Activated CD4-positive, alpha-beta T cell treated with anti-CD3 and anti-CD28 coated beads, Interleukin-2, Interleukin-4, amounts not matched to agents 100 ng/mL and 50 ng/mL, durations not matched to agents 16 hours and 8 hours (primary cell): ENCODE data around the gene IL12RB2.
"Not testable (repeated sequence)": the region's sequence is repeated elsewhere in the genome, so short reads cannot be mapped to it uniquely, and the experiment has no call there.

ENCODE experiments used
- DNase-seq: peaks from one replicate; pipeline ENCODE4 v3.0.0-alpha.2; 2020; ENCODE audit warnings: low spot score

Gene IL12RB2

DNA sequence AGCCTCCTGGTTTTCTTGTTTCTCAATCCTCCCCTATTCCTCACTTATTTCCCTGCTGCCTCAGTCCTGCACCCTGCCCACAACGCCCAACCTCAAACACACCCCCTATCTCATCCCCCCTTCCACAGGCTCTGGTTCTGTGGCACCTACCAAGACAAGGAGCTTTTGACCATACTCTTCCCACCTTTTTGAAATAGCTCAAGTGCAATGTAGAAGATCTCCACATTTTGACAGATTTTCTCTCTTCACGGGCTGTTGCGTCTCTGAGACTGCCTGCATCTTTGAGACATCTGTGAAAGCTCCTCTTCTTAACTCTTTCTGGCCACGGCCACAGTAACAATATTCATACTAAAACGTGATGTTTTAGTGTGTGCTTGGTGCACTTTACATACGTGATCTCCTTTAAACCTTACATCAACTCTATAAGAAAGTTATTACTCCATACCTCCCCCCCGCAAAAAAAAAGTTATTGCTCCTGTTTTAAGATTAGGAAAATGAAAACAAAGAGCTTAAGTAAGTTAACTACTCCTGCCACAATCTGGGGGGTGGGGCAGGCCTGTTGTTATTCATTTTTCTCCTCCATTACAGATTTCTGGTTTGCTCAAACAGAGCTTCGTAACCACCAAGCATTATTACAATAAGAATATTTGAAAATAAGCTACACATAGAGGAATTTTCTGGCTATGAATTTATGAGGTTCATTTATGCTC, 124.4 kb downstream of the IL12RB2 start:
- DNase-seq = no peak

DNA sequence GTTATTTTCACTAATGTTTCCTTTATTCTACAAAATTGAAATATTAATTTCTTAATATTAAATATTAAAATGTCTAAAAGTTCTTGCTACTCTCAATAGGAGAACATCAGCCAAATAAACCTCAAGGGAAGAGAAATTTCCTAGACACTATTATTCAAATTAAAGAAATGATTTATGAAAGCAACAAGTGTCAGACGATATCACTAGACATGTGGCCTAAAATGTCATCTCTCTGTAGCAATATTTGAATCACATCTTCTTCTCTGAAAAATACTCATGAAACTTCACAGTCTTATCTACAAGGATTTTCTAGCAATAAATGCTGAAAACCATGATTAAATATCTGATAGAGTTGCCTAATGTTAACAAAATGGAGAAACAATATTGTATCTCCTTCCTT, 125.1 kb downstream of the IL12RB2 start:
- DNase-seq = no peak

DNA sequence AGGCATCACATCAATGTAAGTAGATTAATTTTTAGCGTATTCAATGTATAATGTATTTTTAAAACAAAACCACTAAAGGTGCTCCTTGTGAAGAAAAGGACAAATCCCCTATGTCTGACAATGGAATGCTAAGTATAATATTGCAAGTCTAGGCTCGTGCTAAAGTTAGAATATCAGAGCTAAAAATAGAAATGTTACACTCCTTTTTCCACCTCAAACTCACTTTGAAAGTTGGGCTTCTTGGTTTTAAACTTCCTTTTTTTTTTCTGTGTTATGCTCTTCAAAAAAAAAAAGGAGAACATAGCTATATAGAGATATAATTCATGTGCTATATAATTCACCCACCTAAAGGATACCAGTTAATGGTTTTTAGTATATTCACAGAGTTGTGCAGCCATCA, 126.2 kb downstream of the IL12RB2 start:
- no peak for DNase-seq

DNA sequence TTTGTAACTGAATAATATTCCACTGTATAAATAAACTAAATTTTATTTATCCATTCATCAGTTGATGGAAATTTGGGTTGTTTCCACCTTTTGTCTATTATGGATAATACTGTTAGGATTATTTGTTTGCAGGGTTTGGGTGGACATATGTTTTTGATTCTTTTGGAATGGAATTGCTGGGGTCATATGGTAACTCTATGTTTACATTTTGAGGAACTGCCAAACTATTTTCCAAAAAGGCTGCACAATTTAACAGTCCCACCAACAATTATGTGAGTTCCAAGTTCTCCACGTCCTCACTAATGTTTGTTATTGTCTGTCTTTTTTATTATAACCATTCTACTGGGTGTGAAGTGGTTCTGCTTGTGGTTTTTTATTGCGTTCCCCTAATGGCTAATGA, 126.8 kb downstream of the IL12RB2 start:
- no peak for DNase-seq

DNA sequence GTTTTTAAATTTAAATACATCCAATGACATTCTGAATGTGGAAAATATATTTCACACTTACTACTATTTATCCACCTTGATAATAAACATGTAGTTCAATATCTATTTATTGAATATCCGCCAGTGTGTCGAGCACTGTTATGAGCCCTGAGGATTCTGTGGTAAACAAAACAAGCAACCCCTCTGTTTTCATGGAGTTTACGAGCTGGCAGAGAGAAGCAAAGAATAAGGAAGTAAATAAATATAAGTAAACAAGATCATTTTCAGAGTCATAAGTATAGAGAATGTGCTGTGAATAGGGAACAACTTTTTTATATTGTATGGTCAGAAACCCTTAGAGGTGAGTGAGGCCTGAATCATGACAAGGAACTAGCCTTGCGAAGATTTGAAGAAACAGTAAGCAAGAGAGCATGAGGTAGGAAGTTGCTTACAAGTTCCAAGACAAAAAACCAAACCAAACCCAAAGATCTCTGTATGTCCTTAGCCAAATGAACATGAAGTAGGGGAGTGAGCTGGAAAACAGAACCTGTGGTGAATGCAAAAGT, 128.9 kb downstream of the IL12RB2 start:
- no peak for DNase-seq

DNA sequence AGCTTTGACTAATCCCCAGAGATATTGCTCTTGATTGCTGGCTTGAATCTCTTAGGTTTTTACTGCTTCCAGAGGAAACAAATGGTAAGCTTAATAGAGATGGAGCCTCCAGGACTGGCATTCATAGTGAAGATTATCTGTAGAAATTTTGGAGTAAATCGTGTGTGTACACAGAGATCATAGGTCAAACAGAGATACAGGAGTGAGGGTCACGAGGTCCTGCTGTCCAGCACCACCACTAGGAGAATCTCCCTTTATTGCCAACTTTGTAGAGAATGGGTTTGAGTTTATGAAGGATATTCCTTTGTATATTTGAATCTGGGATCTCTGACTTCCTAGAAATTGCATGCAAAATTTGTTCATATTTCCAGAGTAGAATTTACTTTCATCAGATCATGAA, 130.3 kb downstream of the IL12RB2 start:
- DNase-seq = no peak

DNA sequence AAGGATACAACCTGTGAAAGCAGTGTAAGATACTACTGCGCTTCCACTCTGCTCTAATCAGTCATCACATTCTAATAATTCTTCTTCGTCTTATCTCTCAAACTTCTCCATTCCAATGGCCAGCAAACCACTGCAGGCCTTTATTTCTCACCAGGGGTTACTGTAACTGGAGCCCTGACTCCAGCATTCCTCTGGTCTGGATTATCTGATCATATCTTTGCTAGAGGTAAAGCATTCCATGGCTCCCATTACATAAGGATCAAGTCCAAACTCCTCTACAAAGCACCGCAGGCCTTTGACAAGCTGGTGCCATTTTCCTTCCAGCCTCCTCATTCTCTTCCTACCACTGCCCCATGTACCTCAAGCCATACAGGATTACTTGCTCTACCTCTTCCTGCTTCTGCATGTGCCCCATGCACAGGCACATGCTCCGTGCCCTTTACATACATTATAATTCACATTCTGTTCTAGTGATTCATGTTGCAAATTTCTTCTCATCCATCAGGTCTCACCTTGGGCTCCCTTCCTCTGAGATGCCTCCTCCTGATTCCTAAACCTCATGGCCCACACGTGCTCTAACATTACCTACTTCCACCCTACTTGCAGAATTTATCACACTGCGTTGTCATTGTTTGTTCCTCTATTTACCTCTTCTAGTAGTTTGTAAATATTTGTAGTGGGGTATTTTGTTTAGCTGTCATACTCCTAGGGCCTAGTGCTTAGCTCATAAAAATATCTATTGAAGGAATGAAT, 131.8 kb downstream of the IL12RB2 start:
- DNase-seq = no peak

DNA sequence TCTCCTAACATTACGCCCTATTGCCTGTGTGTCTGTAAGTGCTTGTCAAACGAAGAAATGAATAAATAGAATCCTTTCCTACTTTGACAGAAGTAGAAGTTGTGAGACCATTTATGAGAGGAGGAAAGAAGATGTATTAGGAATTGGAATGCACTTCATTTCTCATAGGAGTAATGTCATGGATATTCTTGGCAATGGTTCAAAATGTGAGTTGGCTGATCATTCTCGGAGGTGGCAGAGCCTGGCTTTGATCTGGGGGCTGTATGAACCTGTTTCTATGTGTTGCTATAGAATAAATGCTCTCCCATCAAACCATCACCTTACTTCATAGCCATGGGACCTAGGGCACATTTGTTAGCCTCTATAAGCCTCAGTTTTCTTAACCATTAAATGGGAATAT, 132.7 kb downstream of the IL12RB2 start:
- no peak for DNase-seq

DNA sequence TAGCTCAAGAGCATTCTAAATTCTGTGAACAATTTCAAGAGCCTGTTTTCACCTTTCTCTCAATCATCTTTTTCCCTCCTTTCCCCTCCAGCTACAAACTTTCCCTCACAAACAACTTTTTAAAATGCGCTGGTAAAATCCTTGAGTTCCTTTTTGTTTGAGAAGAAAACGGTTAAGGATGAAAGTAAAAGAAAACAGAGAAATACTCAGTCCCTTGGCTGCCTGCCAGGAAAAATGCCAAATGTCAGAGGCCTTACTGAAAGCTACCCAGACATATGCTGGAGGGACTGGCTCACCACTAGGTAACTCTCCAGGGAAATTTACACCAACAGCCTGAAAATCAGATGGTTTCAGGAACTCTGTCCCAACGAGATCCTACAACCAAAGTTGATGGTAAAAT, 133.5 kb downstream of the IL12RB2 start:
- no peak for DNase-seq

DNA sequence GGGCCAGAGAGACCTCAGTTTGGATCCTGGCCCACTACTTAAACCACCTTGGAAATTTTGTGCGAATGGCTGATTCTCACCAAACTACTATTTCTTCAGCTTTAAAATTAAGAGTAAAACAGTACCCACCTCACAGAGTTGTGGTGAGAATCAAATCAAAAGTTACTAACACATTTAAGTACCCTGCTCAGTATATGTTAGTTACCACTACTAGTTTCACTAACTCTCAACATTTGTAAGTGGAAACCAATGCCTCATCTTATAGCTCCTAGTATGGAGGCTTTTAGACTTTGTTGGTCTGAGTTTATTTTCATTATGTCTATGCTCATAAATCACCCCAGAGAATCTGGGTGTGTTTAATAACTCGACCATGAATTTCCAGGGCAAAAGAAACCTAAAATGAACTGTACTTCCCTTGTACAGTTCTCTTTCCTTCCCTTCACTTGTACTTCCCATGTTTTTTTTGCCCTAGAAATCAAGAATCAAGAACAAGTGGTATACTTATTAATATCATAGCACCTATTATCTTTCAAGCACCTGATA, 134.1 kb downstream of the IL12RB2 start:
- no peak for DNase-seq

DNA sequence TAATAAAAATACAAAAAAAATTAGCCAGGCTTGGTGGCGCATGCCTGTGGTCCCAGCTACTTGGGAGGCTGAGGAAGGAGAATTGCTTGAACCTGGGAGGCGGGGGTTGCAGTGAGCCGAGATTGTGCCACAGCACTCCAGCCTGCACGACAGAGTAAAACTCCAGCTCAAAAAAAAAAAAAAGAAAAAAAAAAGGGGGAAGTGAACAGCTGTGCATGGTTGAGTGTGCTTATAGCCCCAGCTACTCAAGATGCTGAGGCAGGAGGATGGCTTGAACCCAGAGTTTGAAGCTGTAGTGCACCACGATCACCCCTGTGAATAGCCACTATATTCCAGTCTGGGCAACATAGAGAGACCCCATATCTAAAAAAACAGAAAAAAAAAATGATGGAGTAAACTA, 138.3 kb downstream of the IL12RB2 start:
- DNase-seq = not testable (repeated sequence)
